HCT116 (cell line): ENCODE results near the gene PRRT1. TPM values are rescaled to one million over a fixed set of nuclear protein-coding genes. Genes with fewer than 3 reads are reported as not detected.

Experiments
- ATAC-seq: fragments of 200-7000 bp; cut with Tn5 transposase; 2 replicates; pipeline ENCODE4 v1.9.1; 2020; ENCODE audit warnings: mild to moderate bottlenecking, moderate library complexity
- BruUV-seq: library from RNA; stranded (reverse); fragments of 400-500 nt; replicated peaks from 2 replicates; lab custom pipeline; 2021; lab: Mats Ljungman, UMichigan
- CTCF ChIA-PET: fragments of 300-600 bp; sonication (Branson Sonifier 250); formaldehyde crosslinking; loops from one replicate; lab custom pipeline; 2021; ENCODE audit warnings: antibody characterized with exemption; lab: Charles Lee
- POLR2A ChIA-PET: fragments of 300-600, 350-600 bp; sonication (Branson Sonifier 250); formaldehyde crosslinking; loops from one replicate; lab custom pipeline; 2021; ENCODE audit warnings: antibody characterized with exemption; lab: Charles Lee
- RAD21 ChIA-PET, 2 experiments: fragments of 300-600 bp; sonication (Branson Sonifier 250); formaldehyde crosslinking; loops; one replicate each; lab custom pipeline; 2023; ENCODE audit warnings: low total read pairs in 2 of 2; ENCODE audit not compliant: uncharacterized antibody in 2 of 2, unreplicated experiment in 2 of 2, low non-redundant PET in 1 of 2; lab: Charles Lee
- DNase-seq: peaks from one replicate; pipeline ENCODE4 v3.0.0-alpha.2; 2010; ENCODE audit warnings: low read depth, low spot score
- H2AFZ ChIP-seq: fragments of 200-600 bp; shearing (Covaris generic), sonication (generic); 2 replicates; pipeline ENCODE4 v1.6.1; 2017; ENCODE audit warnings: low read depth, mixed run types, mixed read lengths, antibody characterized with exemption, low read length; ENCODE audit not compliant: poor library complexity, severe bottlenecking
- H3K27ac ChIP-seq: 2 replicates; pipeline ENCODE4 v1.5.1; 2012; ENCODE audit warnings: low read depth, low read length
- H3K27me3 ChIP-seq: fragments of 200-600 bp; sonication (generic); 2 replicates; pipeline ENCODE4 v1.6.1; 2016; ENCODE audit warnings: mixed run types, low read length, mixed read lengths; ENCODE audit not compliant: insufficient read depth
- H3K36me3 ChIP-seq, 2 experiments: fragments of 200-500 bp in 1 of 2; fragments of 200-600 bp in 1 of 2; sonication (Bioruptor generic) in 1 of 2; sonication (generic) in 1 of 2; 2 replicates each; pipeline versions ENCODE4 v1.5.1 to v1.6.1; 2014 to 2016; ENCODE audit warnings: low read length in 2 of 2, inconsistent platforms in 1 of 2, mixed read lengths in 1 of 2, mixed run types in 1 of 2; ENCODE audit not compliant: insufficient read depth in 2 of 2, control insufficient read depth in 1 of 2
- H3K4me1 ChIP-seq, 2 experiments: fragments of 200-600 bp in 1 of 2; sonication (generic) in 1 of 2; 2 replicates each; pipeline versions ENCODE4 v1.5.1 to v1.6.1; 2012 to 2017; ENCODE audit warnings: low read length in 2 of 2, inconsistent platforms in 1 of 2, mild to moderate bottlenecking in 1 of 2, mixed read lengths in 1 of 2, mixed run types in 1 of 2, moderate library complexity in 1 of 2; ENCODE audit not compliant: insufficient read depth in 2 of 2, control insufficient read depth in 1 of 2
- H3K4me2 ChIP-seq: fragments of 200-600 bp; sonication (generic); 2 replicates; pipeline ENCODE4 v1.6.1; 2017; ENCODE audit warnings: mixed run types, low read length, mixed read lengths
- H3K4me3 ChIP-seq, 2 experiments: fragments of 200-600 bp in 1 of 2; sonication (generic) in 1 of 2; replicated peaks in 1 of 2; 2 replicates each; pipeline ENCODE4 v1.5.1; 2011 to 2016; ENCODE audit warnings: low read length in 2 of 2, control low read depth in 1 of 2, low read depth in 1 of 2, mild to moderate bottlenecking in 1 of 2, mixed read lengths in 1 of 2, mixed run types in 1 of 2
- H3K79me2 ChIP-seq: fragments of 200-600 bp; sonication (generic); 2 replicates; pipeline ENCODE4 v1.6.1; 2017; ENCODE audit warnings: mild to moderate bottlenecking, mixed run types, low read length, moderate library complexity, mixed read lengths; ENCODE audit not compliant: insufficient read depth
- H3K9ac ChIP-seq: fragments of 200-600 bp; sonication (generic); 2 replicates; pipeline ENCODE4 v1.6.1; 2016; ENCODE audit warnings: low read length, mixed read lengths
- H3K9me2 ChIP-seq: fragments of 200-600 bp; sonication (generic), shearing (Covaris generic); 2 replicates; pipeline ENCODE4 v1.6.1; 2017; ENCODE audit warnings: mixed run types, mild to moderate bottlenecking, moderate library complexity; ENCODE audit not compliant: insufficient read depth
- H3K9me3 ChIP-seq, 2 experiments: fragments of 200-500 bp in 1 of 2; fragments of 200-600 bp in 1 of 2; sonication (Bioruptor generic) in 1 of 2; sonication (generic) in 1 of 2; 2 replicates each; pipeline ENCODE4 v1.6.1; 2014 to 2017; ENCODE audit warnings: low read length in 2 of 2, mixed read lengths in 2 of 2, inconsistent platforms in 1 of 2, low read depth in 1 of 2, mild to moderate bottlenecking in 1 of 2, mixed run types in 1 of 2, moderate library complexity in 1 of 2; ENCODE audit not compliant: control insufficient read depth in 1 of 2, insufficient read depth in 1 of 2
- H4K20me1 ChIP-seq: fragments of 200-600 bp; sonication (generic), shearing (Covaris generic); 2 replicates; pipeline ENCODE4 v1.6.1; 2017; ENCODE audit warnings: mixed run types, mild to moderate bottlenecking, moderate library complexity; ENCODE audit not compliant: insufficient read depth
- CTCF ChIP-seq, 3 experiments: fragments of 200-600 bp in 1 of 3; sonication (generic) in 1 of 3; IDR thresholded peaks in 2 of 3; conservative IDR thresholded peaks in 1 of 3; 2 replicates each; pipeline ENCODE4 v1.5.1; 2012 to 2017; ENCODE audit warnings: low read depth in 2 of 3, low read length in 2 of 3, antibody characterized with exemption in 1 of 3, borderline replicate concordance in 1 of 3, control low read depth in 1 of 3, mild to moderate bottlenecking in 1 of 3, mixed read lengths in 1 of 3, mixed run types in 1 of 3, moderate library complexity in 1 of 3; ENCODE audit not compliant: insufficient read depth in 1 of 3
- EGR1 ChIP-seq: IDR thresholded peaks from 2 replicates; pipeline ENCODE4 v1.6.1; 2012; ENCODE audit warnings: low read depth
- JUND ChIP-seq: IDR thresholded peaks from 2 replicates; pipeline ENCODE4 v1.6.1; 2012
- POLR2AphosphoS5 ChIP-seq: IDR thresholded peaks from 2 replicates; pipeline ENCODE4 v1.6.1; 2011; ENCODE audit warnings: mild to moderate bottlenecking, low read depth, low read length, moderate library complexity
- RAD21 ChIP-seq: IDR thresholded peaks from 2 replicates; pipeline ENCODE4 v1.6.1; 2012; ENCODE audit warnings: low read depth, mild to moderate bottlenecking
- YY1 ChIP-seq: IDR thresholded peaks from 2 replicates; pipeline ENCODE4 v1.6.1; 2011; ENCODE audit warnings: low read length, low read depth, moderate library complexity, mild to moderate bottlenecking; ENCODE audit not compliant: insufficient replicate concordance; ENCODE audit errors: extremely low read depth
- intact Hi-C: fragments of 100-400 bp; cut with micrococcal nuclease; formaldehyde crosslinking; loops from 2 replicates; pipeline ENCODE4 v1.10.0; 2022
- total RNA-seq: library from RNA; stranded (reverse); gene quantifications from one replicate; pipeline ENCODE4 v1.2.1, GENCODE V29; 2021; ENCODE audit not compliant: unreplicated experiment

Gene PRRT1
- total RNA-seq, 1 experiment from 2014 or later = 6.1 TPM

DNA sequence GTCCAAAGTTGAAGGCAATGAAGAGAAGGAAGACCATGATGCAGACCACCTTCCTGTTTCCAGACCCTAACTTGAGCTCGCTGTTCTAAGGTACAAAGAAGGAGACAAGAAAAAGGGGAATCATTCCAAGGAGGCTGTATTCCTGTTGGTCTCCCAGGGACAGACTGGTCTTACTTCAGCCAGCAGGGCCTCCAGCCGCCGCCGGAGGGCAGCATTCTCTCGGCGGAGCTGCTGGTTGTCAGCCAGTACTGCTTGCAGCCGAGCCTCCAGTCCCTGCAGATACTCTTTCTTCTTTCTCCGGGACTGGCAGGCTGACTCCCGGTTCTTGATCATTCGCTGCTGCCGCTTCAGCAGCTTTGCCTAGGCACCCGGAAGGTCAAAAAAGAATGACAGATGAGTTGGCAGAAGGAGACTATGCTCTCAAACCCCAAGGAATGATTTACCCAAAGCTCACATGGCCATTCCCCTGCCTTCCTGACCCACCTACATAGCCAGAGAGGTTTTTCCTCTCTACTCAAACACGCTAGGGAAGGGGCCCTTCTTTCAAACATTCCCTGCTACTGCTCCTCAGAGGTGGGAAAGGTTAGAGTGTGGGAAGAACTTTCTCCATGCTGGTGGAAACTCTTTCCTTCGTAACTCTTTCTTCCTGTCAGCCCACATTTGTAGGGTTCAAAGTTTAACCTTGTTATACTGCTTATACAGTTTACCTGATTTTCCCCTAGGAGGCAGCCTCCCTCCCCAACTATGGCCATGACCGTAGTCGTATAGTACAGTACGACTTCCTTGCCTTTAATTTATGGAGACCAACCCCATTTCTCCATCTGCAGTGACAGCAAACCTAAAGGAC lies 32.7 kb downstream of the PRRT1 start:
- BruUV-seq = no TSS peak
- Histone ChIP-seq H3K9ac (no peak overlapping the region), H3K36me3 (peaks cover 16 to 21% of the 10 kb centered on the region in 2 experiments), H3K4me3 (no peak overlapping the region), H3K9me2 (no peaks in the 10 kb centered on the region), H2AFZ (no peak overlapping the region), H3K27me3 (no peaks in the 10 kb centered on the region), H3K27ac (no peak overlapping the region; the same call in 1 of the 2 replicates), H3K79me2 (no peaks in the 10 kb centered on the region; the same call in 1 of the 2 replicates), H3K9me3 (no peaks in the 10 kb centered on the region), H4K20me1 (no peaks in the 10 kb centered on the region), H3K4me1 (peaks cover 0 to 21% of the 10 kb centered on the region in 2 experiments; a peak in 2 of 4 replicates), H3K4me2 (peak overlapping the region; percentile 28; the same call in 1 of the 2 replicates)
- DNase-seq (peak; percentile 59), ATAC-seq (peak; percentile 94)
- ChIA-PET CTCF (interaction anchor here (0.8 to 3.4 kb wide), 13 partner anchors 9 to 115 kb away, joined by 3 to 18 read pairs (median 4); partner anchors contain the start of genes AGPAT1, ATF6B, FKBPL and PBX2), RAD21 (interaction anchor here in 1 of 2 experiments (1.0 kb wide), 1 partner anchor 10 kb away, joined by 4 read pairs; no protein-coding TSS in a partner anchor), POLR2A (no interaction called here)
- intact Hi-C loops = loop anchor here (1.0 to 5.0 kb wide), 4 partner anchors 35 to 583 kb away; partner anchors contain the start of gene PPT2
- TF ChIP-seq POLR2AphosphoS5 (peak; percentile 22; the same call in 1 of the 2 replicates), JUND (no peak), EGR1 (no peak), RAD21 (peak; percentile 94), CTCF (IDR thresholded peaks at IDR 0.05 in 2 of 3, conservative IDR thresholded peaks at IDR 0.05 in 1 of 3; ENCODE audit: borderline replicate concordance in 1 of 3, insufficient read depth in 1 of 3, low read depth in 2 of 3, low read length in 2 of 3) (peak; percentile 83 to 98 (median 92)), YY1 (no peak)
